Osteoblast (primary cell): ENCODE results near the gene PLEKHA1. TPM values are rescaled to one million over a fixed set of nuclear protein-coding genes. Genes with fewer than 3 reads are reported as not detected.

ENCODE experiments used
- DNase-seq: peaks from one replicate; pipeline ENCODE4 v3.0.0; 2011; ENCODE audit warnings: low spot score, mixed read lengths; ENCODE audit not compliant: insufficient read length; ENCODE audit errors: missing footprints
- H2AFZ ChIP-seq: 2 replicates; pipeline ENCODE4 v1.6.0; 2011; ENCODE audit warnings: mild to moderate bottlenecking, low read length
- H3K27ac ChIP-seq: 2 replicates; pipeline ENCODE4 v1.5.1; 2011; ENCODE audit warnings: mild to moderate bottlenecking, low read depth, low read length, moderate library complexity
- H3K27me3 ChIP-seq: 2 replicates; pipeline ENCODE4 v1.6.0; 2012; ENCODE audit warnings: mild to moderate bottlenecking, control low read depth, inconsistent platforms, low read length, moderate library complexity; ENCODE audit not compliant: insufficient read depth
- H3K36me3 ChIP-seq: 2 replicates; pipeline ENCODE4 v1.5.1; 2011; ENCODE audit warnings: mild to moderate bottlenecking, low read length, control low read depth, moderate library complexity; ENCODE audit not compliant: insufficient read depth
- H3K4me1 ChIP-seq: 2 replicates; pipeline ENCODE4 v1.5.1; 2011; ENCODE audit warnings: mild to moderate bottlenecking, low read length, control low read depth, moderate library complexity; ENCODE audit not compliant: insufficient read depth
- H3K4me2 ChIP-seq: 2 replicates; pipeline ENCODE4 v1.6.0; 2011; ENCODE audit warnings: mild to moderate bottlenecking, low read length; ENCODE audit not compliant: insufficient read depth
- H3K4me3 ChIP-seq: fragments of 200-600 bp; sonication (generic); 3 replicates; pipeline ENCODE4 v1.5.1; 2012; ENCODE audit warnings: mild to moderate bottlenecking, low read length, inconsistent platforms; ENCODE audit not compliant: insufficient read depth
- H3K79me2 ChIP-seq: 2 replicates; pipeline ENCODE4 v1.6.0; 2012; ENCODE audit warnings: mild to moderate bottlenecking, low read length, control low read depth, inconsistent platforms; ENCODE audit not compliant: insufficient read depth
- H3K9me3 ChIP-seq: 2 replicates; pipeline ENCODE4 v1.5.1; 2011; ENCODE audit warnings: low read depth, low read length, control low read depth
- H4K20me1 ChIP-seq: 2 replicates; pipeline ENCODE4 v1.6.0; 2012; ENCODE audit warnings: mild to moderate bottlenecking, low read length, control low read depth; ENCODE audit not compliant: insufficient read depth
- CTCF ChIP-seq: IDR thresholded peaks from 2 replicates; pipeline ENCODE4 v1.5.1; 2011; ENCODE audit warnings: mild to moderate bottlenecking, low read depth, low read length, moderate library complexity; ENCODE audit errors: extremely low read depth
- total RNA-seq: library from RNA; depleted of rRNA; stranded (reverse); fragments of >200 nt; gene quantifications from 2 replicates; pipeline ENCODE4 v1.2.3, GENCODE V29; 2012

The PLEKHA1 gene
- total RNA-seq, 1 donor = 17.4 TPM

GRCh38 chr10:122477436-122477835, 102.9 kb downstream of the PLEKHA1 start:
- no peaks in the 10 kb centered on the region for H3K27me3 ChIP-seq
- no peak for TF ChIP-seq CTCF
- H3K4me1 ChIP-seq = peaks cover 12% of the 10 kb centered on the region
- H3K9me3 ChIP-seq = no peaks in the 10 kb centered on the region
- no peak overlapping the region for H3K27ac ChIP-seq
- H3K79me2 ChIP-seq = peaks cover 73% of the 10 kb centered on the region
- no peak for DNase-seq
- no peak overlapping the region for H3K4me2 ChIP-seq
- peaks cover 24% of the 10 kb centered on the region for H4K20me1 ChIP-seq
- no peak overlapping the region for H3K4me3 ChIP-seq
- H2AFZ ChIP-seq = no peak overlapping the region
- H3K36me3 ChIP-seq = no peaks in the 10 kb centered on the region

- peaks cover 24% of the 10 kb centered on the region for H4K20me1 ChIP-seq
- H3K27ac ChIP-seq = no peak overlapping the region
- TF ChIP-seq CTCF = no peak
- H3K36me3 ChIP-seq = peaks cover under 1% of the 10 kb centered on the region
- peaks cover 59% of the 10 kb centered on the region for H3K79me2 ChIP-seq
- no peaks in the 10 kb centered on the region for H3K27me3 ChIP-seq
- no peak overlapping the region for H3K4me3 ChIP-seq
- peaks cover 12% of the 10 kb centered on the region for H3K4me1 ChIP-seq
- no peaks in the 10 kb centered on the region for H3K9me3 ChIP-seq
- H2AFZ ChIP-seq = no peak overlapping the region
- DNase-seq = no peak
- no peak overlapping the region for H3K4me2 ChIP-seq
These were observed 104.5 kb downstream of the PLEKHA1 start for GRCh38 chr10:122478971-122479370.

GRCh38 chr10:122480146-122480833, 105.8 kb downstream of the PLEKHA1 start:
- peaks cover 54% of the 10 kb centered on the region for H3K79me2 ChIP-seq
- no peak overlapping the region for H3K4me3 ChIP-seq
- no peak overlapping the region for H2AFZ ChIP-seq
- H4K20me1 ChIP-seq = peaks cover 29% of the 10 kb centered on the region
- H3K27me3 ChIP-seq = no peaks in the 10 kb centered on the region
- H3K9me3 ChIP-seq = no peaks in the 10 kb centered on the region
- H3K36me3 ChIP-seq = peaks cover 8% of the 10 kb centered on the region
- no peak overlapping the region for H3K4me2 ChIP-seq
- H3K4me1 ChIP-seq = peaks cover 9% of the 10 kb centered on the region
- no peak for TF ChIP-seq CTCF
- DNase-seq = peak; percentile 46
- H3K27ac ChIP-seq = no peak overlapping the region

GRCh38 chr10:122481296-122482056, 107.0 kb downstream of the PLEKHA1 start:
- Histone ChIP-seq H4K20me1 (peaks cover 22% of the 10 kb centered on the region), H3K4me1 (no peaks in the 10 kb centered on the region), H3K4me2 (no peak overlapping the region), H3K4me3 (no peak overlapping the region), H3K27me3 (no peaks in the 10 kb centered on the region), H3K27ac (no peak overlapping the region), H3K9me3 (no peaks in the 10 kb centered on the region), H3K36me3 (peaks cover 8% of the 10 kb centered on the region), H3K79me2 (peaks cover 53% of the 10 kb centered on the region), H2AFZ (no peak overlapping the region)
- TF ChIP-seq CTCF = no peak
- DNase-seq = no peak
